Right cardiac atrium (tissue), 5 donors: ENCODE results near the gene ZNRF4. TPM values are rescaled to one million over a fixed set of nuclear protein-coding genes. Genes with fewer than 3 reads are reported as not detected.
A peak's percentile ranks its signal among the peaks of the same experiment; 100 is the strongest.
"Not testable (repeated sequence)": the region's sequence is repeated elsewhere in the genome, so short reads cannot be mapped to it uniquely, and the experiment has no call there.

Source experiments
- ATAC-seq, 2 donors: fragments of 200-7000 bp; cut with Tn5 transposase; one replicate each; pipeline versions ENCODE4 v1.8.0 to v1.9.1; 2020; ENCODE audit warnings: moderate library complexity in 2 of 2, mild to moderate bottlenecking in 1 of 2
- DNase-seq, 3 donors: peaks; one replicate each; pipeline ENCODE4 v3.0.0-alpha.2; 2020
- H3K27ac ChIP-seq: one replicate; pipeline ENCODE4 v1.5.1; 2013; ENCODE audit warnings: mild to moderate bottlenecking, low read length, control low read depth, moderate library complexity
- H3K27me3 ChIP-seq: one replicate; pipeline ENCODE4 v1.6.1; 2013; ENCODE audit not compliant: control insufficient read depth, insufficient read depth
- H3K4me1 ChIP-seq: one replicate; pipeline ENCODE4 v1.6.1; 2013; ENCODE audit warnings: low read length; ENCODE audit not compliant: control insufficient read depth, insufficient read depth
- H3K4me3 ChIP-seq: one replicate; pipeline ENCODE4 v1.5.1; 2013; ENCODE audit warnings: low read length, control low read depth
- H3K9me3 ChIP-seq: one replicate; pipeline ENCODE4 v1.6.1; 2013; ENCODE audit warnings: low read length; ENCODE audit not compliant: control insufficient read depth
- WGBS: extraction: QIAGEN DNeasy Blood & Tissue Kit; methylation state at CpG from one replicate; pipeline ENCODE4 v1.1.7; 2013; 5-methylcytosine and 5-hydroxymethylcytosine counted together
- intact Hi-C, 4 donors: fragments of 100-400 bp; cut with DNase I; formaldehyde crosslinking; loops; one replicate each; pipeline versions ENCODE4 v1.11.0 to v1.14.0; 2022 to 2023
- polyA plus RNA-seq: library from polyadenylated mRNA; stranded (reverse); fragments of 200-250 nt; gene quantifications from one replicate; pipeline ENCODE4 v1.2.3, GENCODE V29; 2013
- total RNA-seq, 4 donors: library from RNA; stranded (reverse); fragmentation: NEBNext Ultra II Directional; extraction: Animal tissue kit (Norgen Biotek cat#: 25700); gene quantifications; one replicate each; pipeline ENCODE4 v1.2.1, GENCODE V29; 2021
- donor health status: healthy with polysubstance abuse.
- donor health status: DM: no; HTN: yes; CAD: no.
- donor health status: DM: no; HTN: no; CAD: no.
- donor health status: DM: no; HTN: yes; CAD: no; lungs with severe emphysema.
- donor health status: DM: yes; HTN: yes; CAD: no.

The ZNRF4 gene
- total and polyA plus RNA-seq, 5 donors: not detected

DNA sequence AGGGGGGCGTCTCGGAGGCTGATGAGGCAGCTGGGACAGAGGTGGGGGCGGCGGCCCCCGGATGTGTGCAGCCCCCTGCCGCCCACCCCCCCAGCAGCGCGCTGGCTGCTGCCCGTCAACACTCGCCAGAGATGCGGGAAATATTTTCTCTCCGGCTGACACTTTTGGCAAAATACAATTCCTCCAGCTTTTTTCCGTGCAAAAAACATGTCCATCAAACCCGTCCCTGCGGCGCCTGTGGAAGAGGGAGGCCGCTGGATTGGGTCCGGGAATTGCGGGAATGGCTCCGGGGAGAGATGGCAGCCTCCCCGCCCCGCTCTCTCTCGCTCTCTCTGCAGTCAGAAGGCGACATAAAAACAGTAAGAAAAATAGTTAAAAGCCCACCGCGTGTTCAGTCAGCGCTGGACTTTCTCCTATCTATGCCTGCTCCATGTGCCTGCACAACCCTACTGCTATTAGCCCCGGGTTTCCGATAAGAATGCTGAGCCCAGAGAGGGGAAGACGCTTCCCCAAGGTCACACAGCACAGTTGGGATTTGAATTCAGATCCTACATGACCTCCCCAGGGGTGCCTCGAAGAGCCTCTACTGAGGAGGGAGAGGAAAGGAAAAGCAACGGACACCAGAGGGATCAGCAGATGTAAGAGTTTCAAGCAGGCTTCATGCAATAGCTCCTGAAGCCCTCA lies 23.2 kb downstream of the ZNRF4 start:
- Histone ChIP-seq H3K4me3 (no peak overlapping the region), H3K9me3 (peaks cover 3% of the 10 kb centered on the region), H3K4me1 (no peaks in the 10 kb centered on the region), H3K27me3 (no peaks in the 10 kb centered on the region), H3K27ac (no peak overlapping the region)
- DNase-seq: no peak
- intact Hi-C loops: no loop called here
- no peak for ATAC-seq
- WGBS: 27% methylated on average over 31 of the region's 32 CpGs

- ATAC-seq: no peak
- Histone ChIP-seq H3K4me3 (no peak overlapping the region), H3K27me3 (no peaks in the 10 kb centered on the region), H3K4me1 (no peaks in the 10 kb centered on the region), H3K27ac (no peak overlapping the region), H3K9me3 (peaks cover 3% of the 10 kb centered on the region)
- 76% methylated on average over 8 of the region's 8 CpGs for WGBS
- DNase-seq: no peak
- intact Hi-C loops: no loop called here
These were observed 23.8 kb downstream of the ZNRF4 start for GRCh38 chr19:5478925-5479588.

- DNase-seq: no peak
- H3K4me3 ChIP-seq: no peak overlapping the region
- WGBS: 42% methylated on average over 14 of the region's 14 CpGs
- no peak for ATAC-seq
- intact Hi-C loops: no loop called here
- H3K9me3 ChIP-seq: peaks cover 3% of the 10 kb centered on the region
- H3K4me1 ChIP-seq: no peaks in the 10 kb centered on the region
- no peaks in the 10 kb centered on the region for H3K27me3 ChIP-seq
- H3K27ac ChIP-seq: no peak overlapping the region
These were observed 24.7 kb downstream of the ZNRF4 start for GRCh38 chr19:5479958-5480357.

DNA sequence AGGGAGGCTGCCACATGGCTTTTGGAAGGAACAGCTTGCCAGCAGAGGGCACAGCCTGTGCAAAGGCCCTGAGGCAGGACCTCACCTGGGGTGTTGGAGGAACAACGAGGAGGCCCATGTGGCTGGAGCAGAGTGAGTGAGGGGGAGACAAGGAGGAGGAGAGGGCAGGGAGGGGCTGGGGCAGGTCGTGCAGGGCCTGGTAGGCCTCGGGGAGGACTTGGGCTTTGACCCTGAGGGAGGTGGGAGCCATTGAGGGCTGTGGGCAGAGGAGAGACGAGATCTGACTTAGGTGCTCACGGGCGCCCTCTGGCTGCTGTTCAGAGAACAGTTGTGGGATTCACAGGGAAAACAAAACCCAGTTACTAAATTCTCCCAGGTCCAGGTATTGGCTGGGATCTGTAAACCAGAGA lies 25.2 kb downstream of the ZNRF4 start:
- ATAC-seq (no peak), DNase-seq (peak in 2 of 3 donors; percentile 24 to 68)
- Histone ChIP-seq H3K27me3 (no peaks in the 10 kb centered on the region), H3K27ac (no peak overlapping the region), H3K4me3 (no peak overlapping the region), H3K9me3 (peaks cover 3% of the 10 kb centered on the region), H3K4me1 (no peaks in the 10 kb centered on the region)
- intact Hi-C loops: no loop called here
- 45% methylated on average over 6 of the region's 6 CpGs for WGBS

- 79% methylated on average over 2 of the region's 2 CpGs for WGBS
- intact Hi-C loops: no loop called here
These were observed 26.7 kb downstream of the ZNRF4 start for GRCh38 chr19:5481957-5482356.

GRCh38 chr19:5484398-5485285 lies 29.4 kb downstream of the ZNRF4 start:
- WGBS: 25% methylated on average over 13 of the region's 13 CpGs
- H3K27me3 ChIP-seq: no peaks in the 10 kb centered on the region
- no peak for ATAC-seq

More at GRCh38 chr19:5481957-5482356, 26.7 kb downstream of the ZNRF4 start:
- Histone ChIP-seq H3K27me3 (no peaks in the 10 kb centered on the region), H3K27ac (no peak overlapping the region), H3K4me3 (no peak overlapping the region), H3K4me1 (no peaks in the 10 kb centered on the region), H3K9me3 (peaks cover 3% of the 10 kb centered on the region)
- DNase-seq (no peak), ATAC-seq (no peak)

GRCh38 chr19:5485286-5485636 lies 30.0 kb downstream of the ZNRF4 start:
- DNase-seq (no peak), ATAC-seq (no peak)
- Histone ChIP-seq H3K27me3 (no peaks in the 10 kb centered on the region), H3K27ac (no peak overlapping the region), H3K9me3 (peaks cover 3% of the 10 kb centered on the region), H3K4me1 (no peaks in the 10 kb centered on the region), H3K4me3 (no peak overlapping the region)
- intact Hi-C loops: no loop called here
- 79% methylated on average over 3 of the region's 3 CpGs for WGBS

More at GRCh38 chr19:5484398-5485285, 29.4 kb downstream of the ZNRF4 start:
- peaks cover 3% of the 10 kb centered on the region for H3K9me3 ChIP-seq
- DNase-seq: no peak
- intact Hi-C loops: no loop called here
- H3K4me1 ChIP-seq: no peaks in the 10 kb centered on the region
- no peak overlapping the region for H3K4me3 ChIP-seq
- H3K27ac ChIP-seq: no peak overlapping the region

GRCh38 chr19:5485658-5486057 lies 30.4 kb downstream of the ZNRF4 start:
- H3K27ac ChIP-seq, intact Hi-C loops, DNase-seq, H3K27me3 ChIP-seq, H3K4me1 ChIP-seq, H3K9me3 ChIP-seq, H3K4me3 ChIP-seq, ATAC-seq: not testable (repeated sequence)
- 90% methylated on average over 4 of the region's 4 CpGs for WGBS

DNA sequence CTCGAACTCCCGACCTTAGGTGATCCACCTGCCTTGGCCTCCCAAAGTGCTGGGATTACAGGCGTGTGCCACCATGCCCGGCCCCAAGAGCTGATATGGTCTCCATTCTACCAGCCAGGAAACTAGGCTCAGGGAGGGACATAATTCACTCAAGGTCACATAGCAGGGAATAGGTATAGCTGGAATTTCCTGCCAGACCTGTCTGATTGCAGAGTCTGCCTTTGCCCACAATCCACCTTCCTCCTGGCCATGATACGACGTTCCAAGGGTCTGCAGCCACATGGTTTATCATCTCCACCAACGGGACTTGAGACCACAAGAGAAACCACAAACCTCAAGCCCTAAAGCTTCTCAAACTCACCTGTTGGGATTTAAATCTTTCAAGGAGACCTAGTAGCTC lies 32.0 kb downstream of the ZNRF4 start:
- Histone ChIP-seq H3K4me3 (no peak overlapping the region), H3K9me3 (no peaks in the 10 kb centered on the region)
- intact Hi-C loops: no loop called here

DNA sequence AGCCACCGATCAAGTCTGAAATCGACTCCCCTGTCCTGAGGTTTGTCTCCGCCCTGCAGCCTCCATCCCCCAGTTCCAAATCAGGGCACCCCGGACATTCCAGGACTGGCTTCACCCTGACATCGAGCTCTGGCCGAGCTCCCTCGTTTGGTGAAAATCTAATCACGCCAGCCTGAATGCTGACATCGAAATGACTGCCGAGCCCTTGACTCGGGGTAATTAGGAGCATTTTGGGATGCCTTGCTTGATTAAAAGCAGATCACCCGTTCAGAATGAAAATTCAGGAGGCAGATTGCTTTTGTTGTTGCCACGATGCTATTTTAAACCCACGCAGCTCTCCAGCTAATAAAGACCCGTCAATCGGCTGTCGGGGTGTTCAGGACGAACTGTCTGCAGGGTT lies 34.3 kb downstream of the ZNRF4 start:
- H3K27me3 ChIP-seq: no peaks in the 10 kb centered on the region
- H3K4me3 ChIP-seq: no peak overlapping the region
- H3K27ac ChIP-seq: no peak overlapping the region
- 26% methylated on average over 18 of the region's 18 CpGs for WGBS
- intact Hi-C loops: no loop called here
- DNase-seq (no peak), ATAC-seq (no peak)
- no peaks in the 10 kb centered on the region for H3K4me1 ChIP-seq
- no peaks in the 10 kb centered on the region for H3K9me3 ChIP-seq

More for the DNA sequence above, 32.0 kb downstream of the ZNRF4 start:
- DNase-seq (no peak), ATAC-seq (no peak)
- WGBS: 82% methylated on average over 7 of the region's 7 CpGs
- Histone ChIP-seq H3K4me1 (no peaks in the 10 kb centered on the region), H3K27me3 (no peaks in the 10 kb centered on the region), H3K27ac (no peak overlapping the region)

DNA sequence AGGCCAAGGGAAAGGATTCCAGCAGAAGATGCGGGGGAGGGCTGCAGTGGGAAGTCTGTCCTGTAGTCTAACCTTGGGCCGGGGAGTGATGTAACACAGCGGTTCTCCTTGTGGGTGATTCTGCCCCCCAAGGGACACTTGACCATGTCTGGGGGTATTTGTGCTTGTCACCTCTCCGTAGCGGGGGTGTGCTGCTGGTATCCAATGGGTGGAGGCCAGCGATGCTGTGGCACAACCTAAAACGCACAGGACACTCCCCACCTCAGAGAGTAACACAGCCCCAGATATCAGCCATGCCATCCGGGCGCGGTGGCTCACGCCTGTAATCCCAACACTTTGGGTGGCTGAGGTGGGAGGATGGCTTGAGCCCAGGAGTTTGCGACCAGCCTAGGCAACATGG lies 36.3 kb downstream of the ZNRF4 start:
- Histone ChIP-seq H3K27me3 (no peaks in the 10 kb centered on the region), H3K4me3 (no peak overlapping the region), H3K4me1 (no peaks in the 10 kb centered on the region), H3K9me3 (no peaks in the 10 kb centered on the region), H3K27ac (no peak overlapping the region)
- no peak for ATAC-seq
- 94% methylated on average over 12 of the region's 12 CpGs for WGBS
- no peak for DNase-seq
- intact Hi-C loops: no loop called here
